GM21619 (cell line): ENCODE data around the gene HIGD1C.

Experiments
- ATAC-seq: cut with Tn5 transposase; IDR thresholded peaks from one replicate; pipeline ENCODE4 v1.9.1; 2021; ENCODE audit not compliant: unreplicated experiment

Gene HIGD1C

GRCh38 chr12:50981319-50982239 lies 29.2 kb downstream of the HIGD1C start:
- no peak for ATAC-seq

GRCh38 chr12:50984586-50985298 lies 32.4 kb downstream of the HIGD1C start:
- ATAC-seq = no peak

- no peak for ATAC-seq
Measured at GRCh38 chr12:50985322-50985721, 33.0 kb downstream of the HIGD1C start.

- no peak for ATAC-seq
Measured at GRCh38 chr12:50986966-50987737, 34.8 kb downstream of the HIGD1C start.

- no peak for ATAC-seq
Measured at GRCh38 chr12:50988051-50988450, 35.7 kb downstream of the HIGD1C start.

GRCh38 chr12:50988871-50989270 lies 36.5 kb downstream of the HIGD1C start:
- ATAC-seq = no peak

GRCh38 chr12:50990147-50990727 lies 37.9 kb downstream of the HIGD1C start:
- no peak for ATAC-seq

- no peak for ATAC-seq
Measured at GRCh38 chr12:50990791-50991190, 38.4 kb downstream of the HIGD1C start.

- no peak for ATAC-seq
Measured at GRCh38 chr12:50991291-50991690, 38.9 kb downstream of the HIGD1C start.

GRCh38 chr12:50992819-50993218 lies 40.5 kb downstream of the HIGD1C start:
- ATAC-seq = no peak

- no peak for ATAC-seq
Measured at GRCh38 chr12:50999093-50999492, 46.7 kb downstream of the HIGD1C start.

GRCh38 chr12:51000245-51000644 lies 47.9 kb downstream of the HIGD1C start:
- no peak for ATAC-seq

- no peak for ATAC-seq
Measured at GRCh38 chr12:51001799-51002198, 49.5 kb downstream of the HIGD1C start.

- no peak for ATAC-seq
Measured at GRCh38 chr12:51004504-51004903, 52.2 kb downstream of the HIGD1C start.

- ATAC-seq = no peak
Measured at GRCh38 chr12:51005030-51005429, 52.7 kb downstream of the HIGD1C start.

- ATAC-seq = no peak
Measured at GRCh38 chr12:51005671-51006070, 53.3 kb downstream of the HIGD1C start.

GRCh38 chr12:51008329-51009055 lies 56.1 kb downstream of the HIGD1C start:
- ATAC-seq = no peak

- no peak for ATAC-seq
Measured at GRCh38 chr12:51009056-51009440, 56.7 kb downstream of the HIGD1C start.

GRCh38 chr12:51011955-51012354 lies 59.6 kb downstream of the HIGD1C start:
- no peak for ATAC-seq

- no peak for ATAC-seq
Measured at GRCh38 chr12:51012570-51013236, 60.4 kb downstream of the HIGD1C start.
